ENCODE data around the gene HSF4.

Gene HSF4

GRCh38 chr16:67201411-67202345, 37.1 kb downstream of the HSF4 start:
- no peaks in the 10 kb centered on the region for H3K27me3 ChIP-seq (ENCODE audit: insufficient read depth, low read length, poor library complexity, severe bottlenecking)
- no peaks in the 10 kb centered on the region for H3K9me2 ChIP-seq (replicated peaks; ENCODE audit: low read depth, low read length)
- H3K9me3 ChIP-seq (ENCODE audit: insufficient read depth, low read depth, low read length): no peaks in the 10 kb centered on the region
- no peak overlapping the region for H3K4me2 ChIP-seq (ENCODE audit: low read depth, low read length, poor library complexity, severe bottlenecking)
- peaks cover 3% of the 10 kb centered on the region for H4K20me1 ChIP-seq (ENCODE audit: insufficient read depth, low read length, poor library complexity, severe bottlenecking)
- peaks cover 3% of the 10 kb centered on the region; the same call in 1 of the 2 replicates for H3K79me2 ChIP-seq (ENCODE audit: insufficient read depth, low read length)
- peaks cover 52% of the 10 kb centered on the region; the same call in 1 of the 2 replicates for H3K36me3 ChIP-seq (ENCODE audit: insufficient read depth, low read length)
- no peak overlapping the region for H3K9ac ChIP-seq (ENCODE audit: low read depth, low read length, poor library complexity, severe bottlenecking)
- no peaks in the 10 kb centered on the region for H3F3A ChIP-seq (ENCODE audit: low read depth)
- no peak overlapping the region for H3K4me3 ChIP-seq (ENCODE audit: low read length, poor library complexity, severe bottlenecking)
- H3K4me1 ChIP-seq (ENCODE audit: insufficient read depth, low read length, poor library complexity, severe bottlenecking): peaks cover 3% of the 10 kb centered on the region
- TF ChIP-seq, protein P1, sequence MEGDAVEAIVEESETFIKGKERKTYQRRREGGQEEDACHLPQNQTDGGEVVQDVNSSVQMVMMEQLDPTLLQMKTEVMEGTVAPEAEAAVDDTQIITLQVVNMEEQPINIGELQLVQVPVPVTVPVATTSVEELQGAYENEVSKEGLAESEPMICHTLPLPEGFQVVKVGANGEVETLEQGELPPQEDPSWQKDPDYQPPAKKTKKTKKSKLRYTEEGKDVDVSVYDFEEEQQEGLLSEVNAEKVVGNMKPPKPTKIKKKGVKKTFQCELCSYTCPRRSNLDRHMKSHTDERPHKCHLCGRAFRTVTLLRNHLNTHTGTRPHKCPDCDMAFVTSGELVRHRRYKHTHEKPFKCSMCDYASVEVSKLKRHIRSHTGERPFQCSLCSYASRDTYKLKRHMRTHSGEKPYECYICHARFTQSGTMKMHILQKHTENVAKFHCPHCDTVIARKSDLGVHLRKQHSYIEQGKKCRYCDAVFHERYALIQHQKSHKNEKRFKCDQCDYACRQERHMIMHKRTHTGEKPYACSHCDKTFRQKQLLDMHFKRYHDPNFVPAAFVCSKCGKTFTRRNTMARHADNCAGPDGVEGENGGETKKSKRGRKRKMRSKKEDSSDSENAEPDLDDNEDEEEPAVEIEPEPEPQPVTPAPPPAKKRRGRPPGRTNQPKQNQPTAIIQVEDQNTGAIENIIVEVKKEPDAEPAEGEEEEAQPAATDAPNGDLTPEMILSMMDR (conservative IDR thresholded peaks at IDR 0.05; ENCODE audit: low read length): no peak
- TF ChIP-seq EZH2phosphoT487 (IDR thresholded peaks at IDR 0.05; ENCODE audit: borderline replicate concordance): no peak
- no peak overlapping the region for H2AFZ ChIP-seq (ENCODE audit: low read length)

GRCh38 chr16:67202426-67202825, 37.9 kb downstream of the HSF4 start:
- Histone ChIP-seq H3K27me3 (ENCODE audit: insufficient read depth, low read length, poor library complexity, severe bottlenecking) (no peaks in the 10 kb centered on the region), H3K9me3 (ENCODE audit: insufficient read depth, low read depth, low read length) (no peaks in the 10 kb centered on the region), H3K9me2 (replicated peaks; ENCODE audit: low read depth, low read length) (no peaks in the 10 kb centered on the region), H3K4me1 (ENCODE audit: insufficient read depth, low read length, poor library complexity, severe bottlenecking) (no peaks in the 10 kb centered on the region), H3K9ac (ENCODE audit: low read depth, low read length, poor library complexity, severe bottlenecking) (no peak overlapping the region), H3F3A (ENCODE audit: low read depth) (no peaks in the 10 kb centered on the region), H3K79me2 (ENCODE audit: insufficient read depth, low read length) (no peaks in the 10 kb centered on the region), H3K4me3 (ENCODE audit: low read length, poor library complexity, severe bottlenecking) (no peak overlapping the region), H3K4me2 (ENCODE audit: low read depth, low read length, poor library complexity, severe bottlenecking) (no peak overlapping the region), H2AFZ (ENCODE audit: low read length) (no peak overlapping the region), H4K20me1 (ENCODE audit: insufficient read depth, low read length, poor library complexity, severe bottlenecking) (no peaks in the 10 kb centered on the region), H3K36me3 (ENCODE audit: insufficient read depth, low read length) (peaks cover 45% of the 10 kb centered on the region; the same call in 1 of the 2 replicates)
- TF ChIP-seq EZH2phosphoT487 (IDR thresholded peaks at IDR 0.05; ENCODE audit: borderline replicate concordance): no peak
- TF ChIP-seq, protein P1 (conservative IDR thresholded peaks at IDR 0.05; ENCODE audit: low read length): no peak

DNA sequence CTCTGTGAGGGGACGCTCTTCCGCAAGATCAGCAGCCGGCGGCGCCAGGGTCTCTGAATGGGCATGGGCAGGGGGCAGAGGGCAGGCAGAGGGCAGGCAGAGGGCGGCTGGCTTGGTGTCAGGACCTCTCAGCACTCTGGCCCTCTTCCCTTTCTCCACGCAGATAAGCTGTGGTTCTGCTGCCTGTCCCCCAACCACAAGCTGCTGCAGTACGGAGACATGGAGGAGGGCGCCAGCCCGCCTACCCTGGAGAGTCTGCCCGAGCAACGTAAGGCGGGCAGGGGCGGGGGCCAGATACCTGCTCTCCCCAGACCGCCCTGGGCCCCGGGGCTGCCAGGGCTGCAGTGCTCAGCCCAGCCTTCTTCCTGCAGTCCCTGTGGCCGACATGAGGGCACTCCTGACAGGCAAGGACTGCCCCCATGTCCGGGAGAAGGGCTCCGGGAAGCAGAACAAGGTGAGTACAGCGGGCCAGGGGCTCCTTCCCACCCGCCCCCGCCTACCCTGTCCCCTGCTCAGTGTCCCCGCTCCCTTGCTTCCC, 38.5 kb downstream of the HSF4 start:
- H3K9ac ChIP-seq (ENCODE audit: low read depth, low read length, poor library complexity, severe bottlenecking): no peak overlapping the region
- TF ChIP-seq, protein P1 (conservative IDR thresholded peaks at IDR 0.05; ENCODE audit: low read length): no peak
- no peak for TF ChIP-seq EZH2phosphoT487 (IDR thresholded peaks at IDR 0.05; ENCODE audit: borderline replicate concordance)
- H3K4me1 ChIP-seq (ENCODE audit: insufficient read depth, low read length, poor library complexity, severe bottlenecking): no peaks in the 10 kb centered on the region
- H2AFZ ChIP-seq (ENCODE audit: low read length): no peak overlapping the region
- H3K36me3 ChIP-seq (ENCODE audit: insufficient read depth, low read length): peaks cover 42% of the 10 kb centered on the region; the same call in 1 of the 2 replicates
- H4K20me1 ChIP-seq (ENCODE audit: insufficient read depth, low read length, poor library complexity, severe bottlenecking): no peaks in the 10 kb centered on the region
- no peaks in the 10 kb centered on the region for H3K27me3 ChIP-seq (ENCODE audit: insufficient read depth, low read length, poor library complexity, severe bottlenecking)
- H3K9me3 ChIP-seq (ENCODE audit: insufficient read depth, low read depth, low read length): no peaks in the 10 kb centered on the region
- H3F3A ChIP-seq (ENCODE audit: low read depth): no peaks in the 10 kb centered on the region
- H3K4me3 ChIP-seq (ENCODE audit: low read length, poor library complexity, severe bottlenecking): no peak overlapping the region
- no peak overlapping the region for H3K4me2 ChIP-seq (ENCODE audit: low read depth, low read length, poor library complexity, severe bottlenecking)
- no peaks in the 10 kb centered on the region for H3K79me2 ChIP-seq (ENCODE audit: insufficient read depth, low read length)
- H3K9me2 ChIP-seq (replicated peaks; ENCODE audit: low read depth, low read length): no peaks in the 10 kb centered on the region

All from Loucy (cell line).